HepG2 (cell line): Measurements from ENCODE around the gene ABHD12. TPM values are rescaled to one million over a fixed set of nuclear protein-coding genes. Genes with fewer than 3 reads are reported as not detected.

Experiments used
- ATAC-seq: fragments of 200-7000 bp; cut with Tn5 transposase; 3 replicates; pipeline ENCODE4 v1.9.1; 2020; ENCODE audit warnings: mild to moderate bottlenecking, moderate library complexity
- BruUV-seq: library from RNA; stranded (reverse); fragments of 400-500 nt; replicated peaks from 2 replicates; lab custom pipeline; 2021; lab: Mats Ljungman, UMichigan
- CTCF ChIA-PET: fragments of 300-600 bp; formaldehyde crosslinking; extraction: SDS; loops from one replicate; lab custom pipeline; 2021; ENCODE audit warnings: low total read pairs, inconsistent platforms, low intra/inter-chr PET ratio; lab: Yijun Ruan, JAX
- POLR2A ChIA-PET: fragments of 350-600 bp; sonication (Branson Sonifier 250); formaldehyde crosslinking; loops from one replicate; lab custom pipeline; 2020; ENCODE audit warnings: antibody characterized with exemption, inconsistent platforms; lab: Yijun Ruan, JAX
- DNase-seq: peaks from one replicate; pipeline ENCODE4 v3.0.0-alpha.2; 2015; ENCODE audit warnings: low spot score
- FAIRE-seq: peaks from 3 replicates; lab custom pipeline; 2011; peaks lifted over from hg19 to GRCh38; lab: Jason Lieb, UNC
- H2AFZ ChIP-seq: one replicate; pipeline ENCODE4 v1.6.1; 2011; ENCODE audit warnings: low read length, inconsistent platforms
- H3K27ac ChIP-seq: fragments of 300-600 bp; 3 replicates; pipeline ENCODE4 v1.8.0; 2011; ENCODE audit warnings: mixed run types, mild to moderate bottlenecking, mixed read lengths, low read length, inconsistent platforms; ENCODE audit not compliant: insufficient read depth; ENCODE audit errors: extremely low read length
- H3K27me3 ChIP-seq, 2 experiments: fragments of 200-600 bp in 1 of 2; 2 replicates in 1 of 2; 3 replicates in 1 of 2; pipeline versions ENCODE4 v1.6.0 to v1.8.0; 2011; ENCODE audit warnings: low read length in 2 of 2, mild to moderate bottlenecking in 2 of 2, moderate library complexity in 2 of 2, inconsistent platforms in 1 of 2; ENCODE audit not compliant: insufficient read depth in 2 of 2, control insufficient read depth in 1 of 2
- H3K36me3 ChIP-seq, 2 experiments: fragments of 200-600 bp in 1 of 2; replicated peaks in 1 of 2; 2 replicates in 1 of 2; 3 replicates in 1 of 2; pipeline versions ENCODE4 v1.5.1 to v1.8.0; 2011; ENCODE audit warnings: low read length in 2 of 2, inconsistent platforms in 1 of 2; ENCODE audit not compliant: insufficient read depth in 2 of 2, control insufficient read depth in 1 of 2
- H3K4me1 ChIP-seq: 2 replicates; pipeline ENCODE4 v1.5.1; 2012; ENCODE audit warnings: low read length, inconsistent platforms; ENCODE audit not compliant: insufficient read depth
- H3K4me2 ChIP-seq: 2 replicates; pipeline ENCODE4 v1.6.0; 2011; ENCODE audit warnings: low read depth, low read length, inconsistent platforms
- H3K4me3 ChIP-seq, 3 experiments: fragments of 200-600 bp in 1 of 3; sonication (generic), shearing (Covaris generic) in 1 of 3; replicated peaks in 1 of 3; 2 replicates each; pipeline ENCODE4 v1.5.1; 2011 to 2016; ENCODE audit warnings: low read length in 3 of 3, inconsistent platforms in 2 of 3, low read depth in 2 of 3, mild to moderate bottlenecking in 2 of 3, control low read depth in 1 of 3, mixed read lengths in 1 of 3; ENCODE audit not compliant: insufficient read depth in 1 of 3
- H3K79me2 ChIP-seq: one replicate; pipeline ENCODE4 v1.6.1; 2011; ENCODE audit warnings: low read length, inconsistent platforms; ENCODE audit not compliant: insufficient read depth
- H3K9ac ChIP-seq: 2 replicates; pipeline ENCODE4 v1.6.0; 2011; ENCODE audit warnings: mild to moderate bottlenecking, low read depth, low read length, inconsistent platforms; ENCODE audit not compliant: insufficient read depth
- H3K9me3 ChIP-seq: 2 replicates; pipeline ENCODE4 v1.5.1; 2012; ENCODE audit warnings: mild to moderate bottlenecking, low read length
- H4K20me1 ChIP-seq: 2 replicates; pipeline ENCODE4 v1.6.0; 2011; ENCODE audit warnings: inconsistent platforms, mild to moderate bottlenecking, low read length, moderate library complexity; ENCODE audit not compliant: insufficient read depth
- ARID2 ChIP-seq: sonication (generic); formaldehyde crosslinking; IDR thresholded peaks from 2 replicates; pipeline ENCODE4 v1.8.1; 2022; ENCODE audit warnings: mild to moderate bottlenecking, missing genetic modification reagents, borderline replicate concordance
- FOXP1 ChIP-seq, 2 experiments: fragments of 450-650 bp in 1 of 2; IDR thresholded peaks; 2 replicates each; pipeline ENCODE4 v1.6.1; 2017 to 2018; ENCODE audit warnings: antibody characterized with exemption in 1 of 2
- HHEX ChIP-seq: IDR thresholded peaks from 2 replicates; pipeline ENCODE4 v1.6.1; 2016; ENCODE audit warnings: control low read depth
- HNRNPL ChIP-seq: fragments of 200-400 bp; formaldehyde crosslinking; IDR thresholded peaks from 2 replicates; pipeline ENCODE4 v1.6.1; 2017; ENCODE audit warnings: mild to moderate bottlenecking, low read depth, low read length
- PHB2 ChIP-seq: fragments of 450-650 bp; IDR thresholded peaks from 2 replicates; pipeline ENCODE4 v1.6.1; 2018; ENCODE audit not compliant: partially characterized antibody
- ZNF101 ChIP-seq: sonication (generic); formaldehyde crosslinking; IDR thresholded peaks from 2 replicates; pipeline ENCODE4 v1.4.0; 2020; ENCODE audit warnings: mild to moderate bottlenecking, low read depth, missing genetic modification reagents, borderline replicate concordance
- ZNF207 ChIP-seq: fragments of 450-650 bp; IDR thresholded peaks from 2 replicates; pipeline ENCODE4 v1.6.1; 2016; ENCODE audit warnings: antibody characterized with exemption, borderline replicate concordance
- ZNF354B ChIP-seq: sonication (generic); formaldehyde crosslinking; IDR thresholded peaks from 2 replicates; pipeline ENCODE4 v1.8.0; 2022; ENCODE audit warnings: mild to moderate bottlenecking, missing genetic modification reagents
- ZNF724P ChIP-seq: sonication (generic); formaldehyde crosslinking; IDR thresholded peaks from 2 replicates; pipeline ENCODE4 v1.8.0; 2022; ENCODE audit warnings: missing genetic modification reagents, borderline replicate concordance
- WGBS: methylation state at CpG from one replicate; pipeline ENCODE4 v1.1.6; 2017; ENCODE audit warnings: low lambda C conversion rate; 5-methylcytosine and 5-hydroxymethylcytosine counted together
- in situ Hi-C: cut with HindIII; loops from 2 replicates; pipeline ENCODE4 v1.10.0; 2017; ENCODE audit warnings: low pct_unique_long_range_greater_than_20kb; ENCODE audit not compliant: extremely low pct_ligation_motif_present
- intact Hi-C: fragments of 100-400 bp; cut with micrococcal nuclease; formaldehyde crosslinking; loops from one replicate; pipeline ENCODE4 v1.10.0; 2022; ENCODE audit not compliant: unreplicated experiment
- polyA plus RNA-seq, 8 experiments: library from polyadenylated mRNA; depleted of rRNA in 3 of 8; stranded (reverse) in 7 of 8; unstranded in 1 of 8; fragments of >200 nt; fragmentation: Illumina TruSeq in 4 of 8; extraction: Trizol in 4 of 8; gene quantifications; 2 replicates each; pipeline versions ENCODE4 v1.2.1 to v1.2.3, GENCODE V29; 2011 to 2016; ENCODE audit warnings: low read depth in 4 of 8, missing spikeins in 1 of 8, mixed read lengths in 1 of 8; ENCODE audit not compliant: insufficient read depth in 1 of 8
- total RNA-seq, 5 experiments: library from RNA; depleted of rRNA; stranded (reverse); fragments of >200 nt; fragmentation: Illumina TruSeq; extraction: Trizol; gene quantifications; 2 replicates each; pipeline ENCODE4 v1.2.3, GENCODE V29; 2016; ENCODE audit warnings: low read depth in 1 of 5
- TF ChIP-seq, protein P1 (sequence below): sonication (generic); formaldehyde crosslinking; IDR thresholded peaks from 2 replicates; pipeline ENCODE4 v1.5.1; 2020; ENCODE audit warnings: missing genetic modification reagents, mild to moderate bottlenecking, borderline replicate concordance
- TF ChIP-seq, protein P2 (sequence below): sonication (generic); formaldehyde crosslinking; conservative IDR thresholded peaks from 2 replicates; pipeline ENCODE4 v1.4.0; 2020; ENCODE audit warnings: missing genetic modification reagents

ABHD12 gene
- total and polyA plus RNA-seq, 2 of the 13 experiments (the other 11 are each of a cell fraction or from before 2014, with no cell fraction given): 23.5 to 72.1 TPM

DNA sequence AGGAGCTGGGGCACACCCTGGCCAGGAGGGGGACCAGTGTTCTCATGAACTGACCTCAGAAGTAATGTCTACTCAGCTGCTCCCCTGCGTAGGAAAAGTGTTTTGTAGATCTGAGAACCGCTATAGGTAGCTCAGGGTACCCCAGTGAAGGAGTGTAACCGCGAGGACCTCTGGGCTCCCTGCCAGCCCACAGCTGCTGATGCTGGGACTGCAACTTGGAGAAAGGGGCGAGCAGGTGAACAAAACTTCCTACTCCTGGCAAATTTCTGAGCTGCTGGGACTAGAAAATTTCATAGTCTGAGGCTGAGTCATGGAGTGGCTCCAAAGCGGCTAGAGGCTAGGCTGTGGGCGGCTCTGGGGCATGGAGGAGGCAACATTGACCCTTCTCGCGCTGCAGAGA lies 90.8 kb downstream of the ABHD12 start:
- ChIA-PET POLR2A (interaction anchor here (3.2 to 3.6 kb wide), 2 partner anchors 9 to 99 kb away, joined by 11 to 20 read pairs; no protein-coding TSS in a partner anchor), CTCF (no interaction called here)
- Histone ChIP-seq H3K4me1 (0 out of 2 replicates have a peak, but pooled peaks cover under 1% of the 10 kb centered on the region), H3K36me3 (peaks cover 25 to 27% of the 10 kb centered on the region in 2 experiments), H3K79me2 (no peaks in the 10 kb centered on the region), H3K4me3 (no peak overlapping the region), H3K4me2 (no peak overlapping the region), H4K20me1 (no peaks in the 10 kb centered on the region), H3K27ac (no peak overlapping the region), H3K27me3 (no peaks in the 10 kb centered on the region), H3K9me3 (no peaks in the 10 kb centered on the region), H2AFZ (no peak overlapping the region), H3K9ac (no peak overlapping the region)
- no peak for DNase-seq
- intact Hi-C loops: loop anchor here (10.0 kb wide), 1 partner anchor 95 kb away; the partner anchor contains the start of gene ABHD12
- ATAC-seq: no peak; the same call in 2 of the 3 replicates
- BruUV-seq: no TSS peak
- no peak for TF ChIP-seq ZNF354B (CRISPR knock-in tag)
- no peak for TF ChIP-seq FOXP1 (IDR thresholded peaks at IDR 0.05)
- TF ChIP-seq FOXP1 (CRISPR knock-in tag; IDR thresholded peaks at IDR 0.05): no peak
- TF ChIP-seq, protein P1, sequence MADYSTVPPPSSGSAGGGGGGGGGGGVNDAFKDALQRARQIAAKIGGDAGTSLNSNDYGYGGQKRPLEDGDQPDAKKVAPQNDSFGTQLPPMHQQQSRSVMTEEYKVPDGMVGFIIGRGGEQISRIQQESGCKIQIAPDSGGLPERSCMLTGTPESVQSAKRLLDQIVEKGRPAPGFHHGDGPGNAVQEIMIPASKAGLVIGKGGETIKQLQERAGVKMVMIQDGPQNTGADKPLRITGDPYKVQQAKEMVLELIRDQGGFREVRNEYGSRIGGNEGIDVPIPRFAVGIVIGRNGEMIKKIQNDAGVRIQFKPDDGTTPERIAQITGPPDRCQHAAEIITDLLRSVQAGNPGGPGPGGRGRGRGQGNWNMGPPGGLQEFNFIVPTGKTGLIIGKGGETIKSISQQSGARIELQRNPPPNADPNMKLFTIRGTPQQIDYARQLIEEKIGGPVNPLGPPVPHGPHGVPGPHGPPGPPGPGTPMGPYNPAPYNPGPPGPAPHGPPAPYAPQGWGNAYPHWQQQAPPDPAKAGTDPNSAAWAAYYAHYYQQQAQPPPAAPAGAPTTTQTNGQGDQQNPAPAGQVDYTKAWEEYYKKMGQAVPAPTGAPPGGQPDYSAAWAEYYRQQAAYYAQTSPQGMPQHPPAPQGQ (CRISPR knock-in tag): no peak
- no peak for TF ChIP-seq ZNF207
- TF ChIP-seq ZNF101 (CRISPR knock-in tag): no peak
- TF ChIP-seq PHB2: no peak
- TF ChIP-seq ARID2 (CRISPR knock-in tag): no peak
- TF ChIP-seq HNRNPL: no peak
- TF ChIP-seq, protein P2, sequence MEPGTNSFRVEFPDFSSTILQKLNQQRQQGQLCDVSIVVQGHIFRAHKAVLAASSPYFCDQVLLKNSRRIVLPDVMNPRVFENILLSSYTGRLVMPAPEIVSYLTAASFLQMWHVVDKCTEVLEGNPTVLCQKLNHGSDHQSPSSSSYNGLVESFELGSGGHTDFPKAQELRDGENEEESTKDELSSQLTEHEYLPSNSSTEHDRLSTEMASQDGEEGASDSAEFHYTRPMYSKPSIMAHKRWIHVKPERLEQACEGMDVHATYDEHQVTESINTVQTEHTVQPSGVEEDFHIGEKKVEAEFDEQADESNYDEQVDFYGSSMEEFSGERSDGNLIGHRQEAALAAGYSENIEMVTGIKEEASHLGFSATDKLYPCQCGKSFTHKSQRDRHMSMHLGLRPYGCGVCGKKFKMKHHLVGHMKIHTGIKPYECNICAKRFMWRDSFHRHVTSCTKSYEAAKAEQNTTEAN (CRISPR knock-in tag): no peak
- no peak for TF ChIP-seq ZNF724P (CRISPR knock-in tag)
- no peak for TF ChIP-seq HHEX (CRISPR knock-in tag)
- in situ Hi-C loops: loop anchor here (5.0 to 25.0 kb wide), 3 partner anchors 97 to 362 kb away; partner anchors contain the start of gene APMAP
- WGBS: 97% methylated on average over 9 of the region's 9 CpGs
- no peak for FAIRE-seq
